SK-N-SH treated with all-trans-retinoic acid at 6 μM for 48 hours (cell line): ENCODE results near the gene TBXAS1.

Experiments used
- ATAC-seq: fragments of 200-7000 bp; cut with Tn5 transposase; 3 replicates; pipeline ENCODE4 v1.9.1; 2020; ENCODE audit warnings: mild to moderate bottlenecking, moderate library complexity
- ARNTL ChIP-seq: fragments of 450-650 bp; formaldehyde crosslinking; IDR thresholded peaks from 2 replicates; pipeline ENCODE4 v1.5.0; 2020; ENCODE audit warnings: low read depth, mild to moderate bottlenecking, moderate library complexity, borderline replicate concordance
- CSDC2 ChIP-seq: fragments of 250-450 bp; sonication (Bioruptor Pico); IDR thresholded peaks from 2 replicates; pipeline ENCODE4 v1.5.0; 2020; ENCODE audit warnings: mild to moderate bottlenecking, moderate library complexity
- ESRRG ChIP-seq: fragments of 250-450 bp; sonication (Bioruptor Pico); IDR thresholded peaks from 2 replicates; pipeline ENCODE4 v1.6.1; 2021; ENCODE audit warnings: mild to moderate bottlenecking
- GLIS3 ChIP-seq: fragments of 250-450 bp; sonication (Bioruptor Pico); IDR thresholded peaks from 2 replicates; pipeline ENCODE4 v1.5.0; 2020; ENCODE audit warnings: mild to moderate bottlenecking, moderate library complexity
- ISL1 ChIP-seq: fragments of 250-450 bp; sonication (Bioruptor Pico); IDR thresholded peaks from 2 replicates; pipeline ENCODE4 v2.1.2; 2022; ENCODE audit warnings: mild to moderate bottlenecking, moderate library complexity
- PATZ1 ChIP-seq: fragments of 250-450 bp; sonication (Bioruptor Pico); IDR thresholded peaks from 2 replicates; pipeline ENCODE4 v1.8.0; 2020; ENCODE audit warnings: mild to moderate bottlenecking, moderate library complexity, borderline replicate concordance
- SNAI2 ChIP-seq: fragments of 250-450 bp; sonication (Bioruptor Pico); IDR thresholded peaks from 2 replicates; pipeline ENCODE4 v1.5.0; 2020; ENCODE audit warnings: mild to moderate bottlenecking, moderate library complexity
- TCF4 ChIP-seq: fragments of 250-450 bp; sonication (Bioruptor Pico); IDR thresholded peaks from 2 replicates; pipeline ENCODE4 v1.8.0; 2021; ENCODE audit warnings: mild to moderate bottlenecking, moderate library complexity, borderline replicate concordance
- TOX ChIP-seq: fragments of 250-450 bp; sonication (Bioruptor Pico); IDR thresholded peaks from 2 replicates; pipeline ENCODE4 v1.8.0; 2021; ENCODE audit warnings: mild to moderate bottlenecking, moderate library complexity, borderline replicate concordance
- TSHZ2 ChIP-seq: fragments of 250-450 bp; sonication (Bioruptor Pico); IDR thresholded peaks from 2 replicates; pipeline ENCODE4 v1.5.0; 2020; ENCODE audit warnings: mild to moderate bottlenecking, moderate library complexity
- ZC3H10 ChIP-seq: fragments of 250-450 bp; sonication (Bioruptor Pico); IDR thresholded peaks from 2 replicates; pipeline ENCODE4 v1.5.1; 2021; ENCODE audit warnings: mild to moderate bottlenecking, moderate library complexity
- ZFP3 ChIP-seq: fragments of 250-450 bp; sonication (Bioruptor Pico); IDR thresholded peaks from 2 replicates; pipeline ENCODE4 v1.5.0; 2020; ENCODE audit warnings: mild to moderate bottlenecking, moderate library complexity
- ZFP30 ChIP-seq: fragments of 450-650 bp; formaldehyde crosslinking; IDR thresholded peaks from 2 replicates; pipeline ENCODE4 v1.5.0; 2022; ENCODE audit warnings: mild to moderate bottlenecking, moderate library complexity
- ZNF565 ChIP-seq: fragments of 450-650 bp; formaldehyde crosslinking; conservative IDR thresholded peaks from 2 replicates; pipeline ENCODE4 v1.5.0; 2020; ENCODE audit warnings: low read depth, mild to moderate bottlenecking, moderate library complexity
- ZNF8 ChIP-seq: fragments of 450-650 bp; formaldehyde crosslinking; IDR thresholded peaks from 2 replicates; pipeline ENCODE4 v1.5.0; 2020; ENCODE audit warnings: mild to moderate bottlenecking, moderate library complexity
- TF ChIP-seq, protein P1 (sequence below): fragments of 250-450 bp; sonication (Bioruptor Pico); IDR thresholded peaks from 2 replicates; pipeline ENCODE4 v1.8.0; 2021; ENCODE audit warnings: low read depth, mild to moderate bottlenecking, moderate library complexity, borderline replicate concordance
- TF ChIP-seq, protein P2 (sequence below): fragments of 250-450 bp; sonication (Bioruptor Pico); IDR thresholded peaks from 2 replicates; pipeline ENCODE4 v1.5.1; 2021; ENCODE audit warnings: mild to moderate bottlenecking, moderate library complexity

The TBXAS1 gene

GRCh38 chr7:139991911-139992310 is 162.8 kb downstream of the TBXAS1 start:
- no peak for TF ChIP-seq SNAI2 (CRISPR knock-in tag)
- TF ChIP-seq ARNTL, result no peak
- no peak for TF ChIP-seq ZNF565 (CRISPR knock-in tag)
- TF ChIP-seq ESRRG (CRISPR knock-in tag), result no peak
- no peak for TF ChIP-seq ZNF8 (CRISPR knock-in tag)
- TF ChIP-seq CSDC2, result no peak
- TF ChIP-seq, protein P1, sequence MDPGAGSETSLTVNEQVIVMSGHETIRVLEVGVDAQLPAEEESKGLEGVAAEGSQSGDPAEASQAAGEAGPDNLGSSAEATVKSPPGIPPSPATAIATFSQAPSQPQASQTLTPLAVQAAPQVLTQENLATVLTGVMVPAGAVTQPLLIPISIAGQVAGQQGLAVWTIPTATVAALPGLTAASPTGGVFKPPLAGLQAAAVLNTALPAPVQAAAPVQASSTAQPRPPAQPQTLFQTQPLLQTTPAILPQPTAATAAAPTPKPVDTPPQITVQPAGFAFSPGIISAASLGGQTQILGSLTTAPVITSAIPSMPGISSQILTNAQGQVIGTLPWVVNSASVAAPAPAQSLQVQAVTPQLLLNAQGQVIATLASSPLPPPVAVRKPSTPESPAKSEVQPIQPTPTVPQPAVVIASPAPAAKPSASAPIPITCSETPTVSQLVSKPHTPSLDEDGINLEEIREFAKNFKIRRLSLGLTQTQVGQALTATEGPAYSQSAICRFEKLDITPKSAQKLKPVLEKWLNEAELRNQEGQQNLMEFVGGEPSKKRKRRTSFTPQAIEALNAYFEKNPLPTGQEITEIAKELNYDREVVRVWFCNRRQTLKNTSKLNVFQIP, result no peak
- no peak for ATAC-seq

- no peak; the same call in 2 of the 3 replicates for ATAC-seq
- no peak for TF ChIP-seq SNAI2 (CRISPR knock-in tag)
- no peak for TF ChIP-seq ZC3H10 (CRISPR knock-in tag)
- TF ChIP-seq ARNTL, result no peak
- no peak for TF ChIP-seq TCF4 (CRISPR knock-in tag)
- TF ChIP-seq PATZ1 (CRISPR knock-in tag), result no peak
- no peak for TF ChIP-seq TSHZ2
- no peak for TF ChIP-seq ESRRG (CRISPR knock-in tag)
- TF ChIP-seq GLIS3 (CRISPR knock-in tag), result no peak
Observed at GRCh38 chr7:139992353-139993044, 163.4 kb downstream of the TBXAS1 start.

- ATAC-seq, result no peak
- no peak for TF ChIP-seq ISL1
- no peak for TF ChIP-seq ZFP30
- TF ChIP-seq PATZ1 (CRISPR knock-in tag), result no peak
- TF ChIP-seq, all 23 proteins: peak for 0
Observed at GRCh38 chr7:139993169-139993568, 164.1 kb downstream of the TBXAS1 start.

DNA sequence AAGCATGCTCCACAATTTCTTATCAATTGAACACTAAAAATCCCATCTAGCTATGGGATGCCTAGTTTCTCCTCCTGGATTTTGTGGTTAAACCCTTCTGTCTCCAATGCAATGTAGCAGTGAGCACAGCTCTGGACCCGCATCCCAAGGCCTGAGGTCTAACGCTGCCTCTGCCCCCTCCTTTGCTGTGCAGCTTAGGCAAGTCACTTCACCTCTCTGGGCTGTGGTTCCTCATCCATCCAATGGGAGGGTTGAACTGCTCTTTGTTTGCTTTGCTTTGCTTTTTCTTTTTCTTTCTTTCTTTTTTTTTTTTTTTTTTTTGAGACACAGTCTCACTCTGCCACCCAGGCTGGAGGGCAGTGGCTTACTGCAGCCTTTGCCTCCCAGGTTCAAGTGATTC is 164.5 kb downstream of the TBXAS1 start:
- TF ChIP-seq ZNF565 (CRISPR knock-in tag) (no peak), ZNF8 (CRISPR knock-in tag) (no peak)
- ATAC-seq, result no peak

DNA sequence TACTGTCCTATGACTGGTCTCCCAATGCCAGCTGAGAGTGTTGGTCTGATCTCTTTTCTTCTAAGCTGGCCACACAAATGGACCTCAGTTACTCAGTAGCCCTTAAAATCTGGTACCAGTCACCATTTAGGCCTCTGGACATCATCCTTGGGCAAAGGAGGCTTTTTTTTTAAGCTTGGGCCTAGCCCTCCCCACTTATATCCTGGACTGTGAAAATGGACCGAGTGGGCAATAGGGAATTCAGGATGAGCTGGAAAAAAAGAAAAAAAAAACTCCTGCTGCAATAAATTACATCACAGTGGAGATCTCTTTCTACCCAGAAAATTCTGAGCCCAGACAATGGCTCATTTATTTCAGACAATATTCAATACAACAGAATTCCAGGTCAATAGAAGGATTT is 165.3 kb downstream of the TBXAS1 start:
- no peak for ATAC-seq
- TF ChIP-seq, protein P1, result no peak
- TF ChIP-seq ZFP3 (no peak), ZNF8 (CRISPR knock-in tag) (no peak), ZNF565 (CRISPR knock-in tag) (no peak), GLIS3 (CRISPR knock-in tag) (no peak), ZFP30 (no peak), SNAI2 (CRISPR knock-in tag) (no peak), TCF4 (CRISPR knock-in tag) (no peak), TOX (CRISPR knock-in tag) (no peak)
- TF ChIP-seq, protein P2, sequence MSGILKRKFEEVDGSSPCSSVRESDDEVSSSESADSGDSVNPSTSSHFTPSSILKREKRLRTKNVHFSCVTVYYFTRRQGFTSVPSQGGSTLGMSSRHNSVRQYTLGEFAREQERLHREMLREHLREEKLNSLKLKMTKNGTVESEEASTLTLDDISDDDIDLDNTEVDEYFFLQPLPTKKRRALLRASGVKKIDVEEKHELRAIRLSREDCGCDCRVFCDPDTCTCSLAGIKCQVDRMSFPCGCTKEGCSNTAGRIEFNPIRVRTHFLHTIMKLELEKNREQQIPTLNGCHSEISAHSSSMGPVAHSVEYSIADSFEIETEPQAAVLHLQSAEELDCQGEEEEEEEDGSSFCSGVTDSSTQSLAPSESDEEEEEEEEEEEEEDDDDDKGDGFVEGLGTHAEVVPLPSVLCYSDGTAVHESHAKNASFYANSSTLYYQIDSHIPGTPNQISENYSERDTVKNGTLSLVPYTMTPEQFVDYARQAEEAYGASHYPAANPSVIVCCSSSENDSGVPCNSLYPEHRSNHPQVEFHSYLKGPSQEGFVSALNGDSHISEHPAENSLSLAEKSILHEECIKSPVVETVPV (CRISPR knock-in tag), result no peak
